GM12864 (cell line): ENCODE results near the gene MNT.

Experiments
- DNase-seq: peaks from one replicate; pipeline ENCODE4 v3.0.0-alpha.2; 2011; ENCODE audit warnings: low read depth
- H3K4me3 ChIP-seq: 2 replicates; pipeline ENCODE4 v1.5.1; 2011; ENCODE audit warnings: mild to moderate bottlenecking, low read depth, low read length, control low read depth
- TF ChIP-seq, protein P1 (sequence below): IDR thresholded peaks from 2 replicates; pipeline ENCODE4 v1.5.1; 2011; ENCODE audit warnings: low read depth, mild to moderate bottlenecking, moderate library complexity, low read length, control low read depth, inconsistent platforms; ENCODE audit errors: missing control alignments

The MNT gene

DNA sequence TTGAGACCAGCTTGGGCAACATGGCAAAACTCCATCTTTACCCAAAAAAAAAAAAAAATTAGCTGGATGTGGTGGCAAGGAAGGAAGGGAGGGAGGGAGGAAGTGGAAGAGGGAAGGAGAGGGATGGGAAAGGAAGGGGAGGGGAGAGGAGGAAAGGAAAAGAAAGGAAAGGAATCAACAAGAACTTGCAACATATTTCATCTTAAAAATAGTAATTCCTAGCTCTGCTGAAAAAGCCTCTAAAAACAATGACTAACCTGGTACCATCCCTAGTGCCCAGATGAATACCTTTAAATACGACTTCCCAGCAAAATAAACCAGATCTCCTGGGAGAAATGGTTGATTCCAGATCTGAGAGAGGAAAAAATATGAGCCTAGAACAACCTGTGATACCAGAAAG is 27.1 kb upstream of the MNT start:
- no peak for DNase-seq
- no peak overlapping the region for H3K4me3 ChIP-seq
- TF ChIP-seq, protein P1, sequence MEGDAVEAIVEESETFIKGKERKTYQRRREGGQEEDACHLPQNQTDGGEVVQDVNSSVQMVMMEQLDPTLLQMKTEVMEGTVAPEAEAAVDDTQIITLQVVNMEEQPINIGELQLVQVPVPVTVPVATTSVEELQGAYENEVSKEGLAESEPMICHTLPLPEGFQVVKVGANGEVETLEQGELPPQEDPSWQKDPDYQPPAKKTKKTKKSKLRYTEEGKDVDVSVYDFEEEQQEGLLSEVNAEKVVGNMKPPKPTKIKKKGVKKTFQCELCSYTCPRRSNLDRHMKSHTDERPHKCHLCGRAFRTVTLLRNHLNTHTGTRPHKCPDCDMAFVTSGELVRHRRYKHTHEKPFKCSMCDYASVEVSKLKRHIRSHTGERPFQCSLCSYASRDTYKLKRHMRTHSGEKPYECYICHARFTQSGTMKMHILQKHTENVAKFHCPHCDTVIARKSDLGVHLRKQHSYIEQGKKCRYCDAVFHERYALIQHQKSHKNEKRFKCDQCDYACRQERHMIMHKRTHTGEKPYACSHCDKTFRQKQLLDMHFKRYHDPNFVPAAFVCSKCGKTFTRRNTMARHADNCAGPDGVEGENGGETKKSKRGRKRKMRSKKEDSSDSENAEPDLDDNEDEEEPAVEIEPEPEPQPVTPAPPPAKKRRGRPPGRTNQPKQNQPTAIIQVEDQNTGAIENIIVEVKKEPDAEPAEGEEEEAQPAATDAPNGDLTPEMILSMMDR: no peak

DNA sequence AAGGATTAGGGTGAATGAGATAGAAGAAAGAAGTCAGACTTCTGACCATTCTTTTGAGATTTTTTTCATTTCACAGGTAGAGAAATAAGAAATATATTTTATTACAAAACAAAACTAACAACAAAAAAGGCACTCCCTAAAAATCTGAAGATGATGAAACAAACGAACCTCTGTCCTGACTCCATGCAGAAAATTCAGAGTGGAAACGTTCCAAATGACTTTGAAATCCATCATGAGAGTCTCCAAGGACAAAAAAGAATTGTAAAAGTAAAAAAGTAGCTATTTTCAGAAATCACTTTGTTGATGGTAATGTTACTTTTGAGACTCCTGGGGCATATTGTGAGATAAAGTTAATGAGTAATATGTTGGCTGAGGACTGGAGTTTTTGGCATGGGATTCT is 26.4 kb upstream of the MNT start:
- H3K4me3 ChIP-seq: no peak overlapping the region

DNA sequence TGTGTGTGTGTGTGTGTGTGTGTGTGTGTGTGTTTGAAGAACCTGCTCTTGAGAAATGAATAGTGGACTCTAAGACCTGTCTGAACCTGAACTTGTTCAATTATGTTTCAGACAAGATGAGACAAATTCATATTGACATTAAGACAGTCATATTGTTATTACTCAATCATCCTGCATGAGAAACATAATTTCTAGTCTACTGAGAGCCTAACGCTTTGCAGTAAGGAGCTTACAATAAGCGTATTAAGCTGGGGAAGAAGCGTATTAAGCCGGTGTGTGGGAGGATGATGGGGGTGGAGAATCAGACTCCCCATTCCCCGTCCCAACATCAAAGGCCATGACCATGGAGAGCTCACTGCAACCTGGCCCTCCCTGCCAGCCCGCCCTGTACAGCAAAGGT is 22.4 kb upstream of the MNT start:
- TF ChIP-seq, protein P1: no peak
- no peak overlapping the region for H3K4me3 ChIP-seq
- DNase-seq: no peak

More for the DNA sequence above, 26.4 kb upstream of the MNT start:
- TF ChIP-seq, protein P1: no peak
- DNase-seq: no peak

DNA sequence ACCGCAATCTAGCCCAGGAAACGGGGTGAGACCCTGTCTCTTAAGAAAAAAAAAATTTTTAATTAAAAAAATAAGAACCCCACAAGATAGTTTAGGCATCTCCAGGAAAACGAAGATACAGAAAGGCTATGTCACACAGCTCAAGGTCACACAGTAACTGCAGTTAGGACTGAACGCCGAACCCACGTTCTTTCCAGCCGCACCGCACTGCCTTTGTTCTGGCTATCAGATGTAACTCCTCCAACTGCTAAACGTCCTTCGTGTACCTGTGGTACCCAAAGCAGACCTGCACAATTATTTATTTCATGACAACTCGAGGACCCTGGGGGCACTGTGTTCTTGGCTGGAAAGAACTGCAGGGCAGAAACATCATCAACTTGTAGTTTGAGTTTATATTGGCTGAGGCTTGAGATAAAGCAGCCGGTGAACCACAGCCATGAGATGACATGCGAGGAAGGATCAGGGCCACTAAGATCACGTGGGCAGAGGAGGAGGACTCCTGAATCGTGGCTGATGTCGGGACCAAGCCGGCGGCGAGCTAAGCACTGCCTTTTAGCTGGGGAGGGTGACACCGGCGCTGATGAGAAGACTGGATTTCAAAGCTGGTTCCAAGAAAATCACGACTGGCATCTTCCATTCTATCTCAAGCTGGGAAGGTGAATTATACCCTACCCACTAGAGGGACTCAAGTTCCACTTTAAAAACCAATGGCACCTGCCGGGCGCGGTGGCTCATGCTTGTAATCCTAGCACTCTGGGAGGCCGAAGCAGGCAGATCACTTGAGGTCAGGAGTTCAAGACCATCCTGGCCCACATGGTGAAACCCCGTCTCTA is 20.7 kb upstream of the MNT start:
- no peak for DNase-seq
- TF ChIP-seq, protein P1: no peak
- H3K4me3 ChIP-seq: no peak overlapping the region

DNA sequence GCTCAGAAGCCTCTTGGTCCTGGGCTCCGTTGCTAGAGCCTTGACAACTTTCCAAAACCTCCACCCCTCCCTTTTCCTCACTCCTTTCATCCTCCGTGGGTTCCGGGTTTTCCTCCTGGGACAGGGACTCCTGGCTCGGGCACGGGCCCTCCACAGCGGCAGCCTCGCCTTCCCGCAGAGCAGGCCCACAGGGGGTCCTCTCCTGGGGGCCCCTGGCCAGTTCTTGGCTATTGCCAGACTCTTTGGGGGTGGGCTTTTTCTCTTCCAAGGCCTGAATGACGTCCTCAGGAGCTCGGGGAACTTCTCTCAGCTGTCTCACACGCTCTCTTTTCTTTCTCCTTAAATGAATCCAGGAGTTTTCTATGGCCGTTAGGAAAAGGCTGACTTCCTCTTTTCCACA is 19.3 kb upstream of the MNT start:
- no peak overlapping the region for H3K4me3 ChIP-seq
- DNase-seq: no peak
- TF ChIP-seq, protein P1: no peak

DNA sequence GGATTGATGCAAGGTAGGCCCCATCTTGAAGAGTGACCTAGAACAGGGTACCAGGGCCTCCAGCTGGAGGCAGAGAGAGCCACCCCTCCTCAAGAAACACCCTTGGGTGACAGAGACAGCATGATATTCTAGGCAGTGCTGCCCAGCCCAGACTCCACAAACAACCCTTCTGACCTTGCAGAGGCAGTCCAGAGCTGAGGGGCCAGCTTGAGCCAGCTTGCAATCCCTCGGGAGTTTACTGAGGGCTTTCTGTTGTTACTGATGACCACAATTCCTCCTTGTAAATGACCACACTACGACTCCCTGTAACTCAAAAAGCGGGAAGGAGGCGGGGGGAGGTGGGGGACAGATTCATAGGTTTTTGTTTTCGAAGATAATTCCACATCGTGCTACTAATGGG is 18.6 kb upstream of the MNT start:
- no peak for DNase-seq
- TF ChIP-seq, protein P1: no peak
- H3K4me3 ChIP-seq: no peak overlapping the region

DNA sequence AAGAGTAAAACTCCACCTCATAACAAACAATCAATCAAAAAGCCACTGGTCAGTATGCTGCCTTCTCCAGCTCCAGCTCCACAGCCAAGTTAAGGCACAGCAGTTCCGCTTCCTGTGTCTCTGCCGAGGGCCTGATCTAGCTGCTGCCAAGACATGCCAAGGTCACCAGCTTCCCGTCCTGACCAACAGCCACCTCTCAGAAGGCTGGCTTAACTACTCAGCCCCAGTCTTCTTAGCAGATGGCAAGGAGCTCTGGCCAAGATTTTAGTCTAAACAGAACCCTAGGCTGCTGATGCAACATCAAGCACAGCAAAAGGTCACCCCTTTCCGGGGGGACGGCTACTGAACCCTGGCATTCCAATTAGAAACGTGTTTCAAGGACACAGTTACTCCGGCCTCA is 17.7 kb upstream of the MNT start:
- TF ChIP-seq, protein P1: no peak
- no peak overlapping the region for H3K4me3 ChIP-seq
- DNase-seq: no peak
